GM19351 (cell line): ENCODE measurements around the gene ITGA4.

Source experiments
- ATAC-seq: cut with Tn5 transposase; IDR thresholded peaks from one replicate; pipeline ENCODE4 v1.9.1; 2021; ENCODE audit warnings: mild to moderate bottlenecking, moderate library complexity; ENCODE audit not compliant: unreplicated experiment

The ITGA4 gene

GRCh38 chr2:181570833-181571661 is 113.9 kb downstream of the ITGA4 start:
- ATAC-seq: peak; percentile 52

DNA sequence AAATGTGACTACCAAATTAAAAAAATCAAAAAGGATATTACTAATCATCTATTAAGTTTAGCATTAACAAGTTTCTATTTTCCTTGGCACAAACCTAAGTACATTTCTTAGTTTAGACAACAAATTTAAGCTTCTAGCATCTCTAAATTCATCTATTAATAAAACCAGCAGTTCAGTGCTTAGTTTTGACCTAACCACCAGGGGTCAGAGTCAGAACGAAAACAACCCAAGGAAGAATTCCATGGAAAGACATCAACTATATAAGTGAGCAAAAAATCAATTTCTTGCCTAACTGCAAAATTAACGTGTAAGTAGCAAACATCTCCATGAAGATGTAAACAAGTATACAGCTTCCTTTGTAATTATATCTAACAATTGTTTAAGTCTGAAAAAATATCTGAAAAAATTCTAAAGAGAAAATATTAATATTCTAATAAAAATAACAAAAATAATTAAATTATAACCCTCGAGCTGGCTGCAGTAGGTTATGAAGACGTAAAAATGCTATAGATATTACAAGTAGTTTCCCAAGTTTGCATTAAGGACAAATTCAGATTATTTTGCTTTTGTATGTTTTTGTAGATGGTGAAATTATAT is 116.1 kb downstream of the ITGA4 start:
- ATAC-seq: no peak

DNA sequence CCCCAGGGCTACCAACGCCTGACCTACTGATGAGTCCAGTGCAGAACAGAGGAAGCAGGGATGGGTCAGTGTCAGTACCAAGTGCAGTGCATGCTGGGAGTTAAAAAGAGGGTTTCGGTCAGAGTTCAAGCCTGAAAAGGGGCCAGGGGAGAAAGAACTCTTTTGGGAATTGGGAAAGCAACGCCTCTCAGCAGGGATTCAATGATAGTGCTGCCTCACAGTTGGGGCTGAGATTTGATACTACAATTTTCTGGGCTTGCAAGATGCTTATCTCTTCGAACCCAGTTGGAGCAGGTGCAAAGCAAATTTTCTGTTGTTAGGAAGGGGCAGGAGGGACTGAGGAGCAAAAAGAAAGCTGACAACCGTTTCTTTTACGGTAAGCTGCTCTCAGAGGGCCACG is 117.1 kb downstream of the ITGA4 start:
- ATAC-seq: no peak

DNA sequence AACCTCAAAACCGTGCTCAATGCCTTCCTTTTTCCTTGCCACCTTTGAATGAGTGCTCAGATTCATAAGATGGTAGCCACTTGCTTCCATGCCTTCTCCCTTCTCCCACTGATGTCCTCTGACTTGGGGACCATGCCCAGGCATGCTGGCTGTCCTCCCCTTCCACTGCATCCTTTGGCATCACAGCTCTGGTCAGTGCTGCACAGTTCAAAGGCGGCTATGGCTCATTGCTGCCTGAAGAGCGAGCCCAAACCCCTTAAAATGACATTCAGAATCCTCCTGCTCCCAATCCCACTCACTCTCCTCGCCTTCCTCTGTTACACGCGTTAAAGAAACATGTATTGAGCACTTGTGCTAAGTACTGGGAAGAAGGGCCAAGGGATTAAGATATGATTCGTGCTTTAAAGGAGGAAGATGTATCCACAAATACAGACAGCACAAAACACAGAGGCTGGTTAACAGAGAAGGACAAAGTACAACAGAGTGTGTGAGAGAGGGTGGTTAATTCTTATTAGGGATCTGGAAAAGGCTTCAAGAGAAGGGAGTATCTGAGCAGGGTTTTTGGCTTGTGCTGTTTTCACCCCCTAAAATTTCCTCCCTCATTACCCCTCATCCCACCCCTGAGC is 118.0 kb downstream of the ITGA4 start:
- ATAC-seq: no peak

GRCh38 chr2:181575650-181576025 is 118.5 kb downstream of the ITGA4 start:
- ATAC-seq: no peak

DNA sequence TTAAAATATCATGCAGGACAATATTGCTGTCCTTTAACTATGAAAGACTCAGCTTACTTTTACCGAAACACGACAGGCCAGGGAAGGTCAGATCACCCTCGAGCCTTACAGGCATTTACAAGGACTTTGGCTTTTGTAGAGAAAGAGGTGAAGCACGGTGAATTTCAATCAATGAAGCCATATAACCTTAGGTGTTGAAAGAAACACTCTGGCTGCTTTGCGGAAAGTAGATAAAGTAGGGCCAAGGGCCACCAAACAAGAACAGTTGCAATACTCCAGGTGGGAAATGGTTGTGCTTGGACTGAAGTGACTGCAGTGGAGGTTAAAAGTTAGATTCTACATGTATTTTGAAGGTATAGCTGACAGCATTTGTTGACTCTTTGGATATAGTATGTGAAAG is 119.2 kb downstream of the ITGA4 start:
- no peak for ATAC-seq

DNA sequence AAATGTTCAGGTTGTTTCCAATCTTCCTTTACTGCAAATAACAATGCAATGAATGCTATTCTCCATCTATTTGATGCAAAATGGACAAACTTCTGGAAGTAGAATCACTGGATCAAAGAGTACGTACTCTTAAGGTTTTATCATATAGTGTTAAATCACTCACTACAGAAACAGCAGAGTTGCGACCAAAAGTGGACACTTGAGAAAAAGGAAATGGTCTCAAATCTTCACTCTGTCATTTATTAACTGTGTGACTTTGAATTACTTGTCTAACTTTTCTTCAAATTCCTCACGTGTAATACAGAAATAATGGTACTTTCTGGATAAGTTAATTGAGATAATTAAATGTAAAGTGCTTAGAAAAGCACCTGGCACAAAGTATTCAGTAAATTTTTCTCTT is 121.6 kb downstream of the ITGA4 start:
- no peak for ATAC-seq

GRCh38 chr2:181581534-181581933 is 124.3 kb downstream of the ITGA4 start:
- ATAC-seq: no peak

DNA sequence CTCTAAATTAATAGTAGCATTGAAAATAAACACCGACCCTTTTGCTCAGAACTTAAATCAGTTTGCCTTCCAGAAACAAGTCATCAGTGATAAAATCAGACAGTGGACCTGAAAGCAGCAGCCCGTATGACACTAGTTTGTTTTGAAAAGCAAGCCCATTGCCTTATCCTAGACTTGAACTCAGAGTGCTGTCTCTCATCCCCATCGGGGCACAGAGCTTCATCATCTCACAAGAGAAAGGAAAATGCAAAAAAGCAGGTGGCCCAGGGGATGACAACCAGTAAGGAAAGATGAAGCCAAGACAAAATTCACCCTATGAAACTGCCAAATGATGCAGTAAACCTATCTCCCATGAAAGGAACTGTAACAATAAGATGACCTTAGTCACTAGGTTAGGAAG is 128.5 kb downstream of the ITGA4 start:
- no peak for ATAC-seq
